GM12892 (cell line): ENCODE data around the gene DRC1.

Experiments used
- POLR2A ChIP-seq: IDR thresholded peaks from 2 replicates; pipeline ENCODE4 v1.6.1; 2011; ENCODE audit warnings: low read depth, low read length, control low read depth
- POLR2AphosphoS5 ChIP-seq: IDR thresholded peaks from 2 replicates; pipeline ENCODE4 v1.6.1; 2011; ENCODE audit warnings: low read depth, low read length, control low read depth
- TAF1 ChIP-seq: IDR thresholded peaks from 2 replicates; pipeline ENCODE4 v1.6.1; 2011; ENCODE audit warnings: low read depth, mild to moderate bottlenecking, control low read depth, low read length, borderline replicate concordance

DNA sequence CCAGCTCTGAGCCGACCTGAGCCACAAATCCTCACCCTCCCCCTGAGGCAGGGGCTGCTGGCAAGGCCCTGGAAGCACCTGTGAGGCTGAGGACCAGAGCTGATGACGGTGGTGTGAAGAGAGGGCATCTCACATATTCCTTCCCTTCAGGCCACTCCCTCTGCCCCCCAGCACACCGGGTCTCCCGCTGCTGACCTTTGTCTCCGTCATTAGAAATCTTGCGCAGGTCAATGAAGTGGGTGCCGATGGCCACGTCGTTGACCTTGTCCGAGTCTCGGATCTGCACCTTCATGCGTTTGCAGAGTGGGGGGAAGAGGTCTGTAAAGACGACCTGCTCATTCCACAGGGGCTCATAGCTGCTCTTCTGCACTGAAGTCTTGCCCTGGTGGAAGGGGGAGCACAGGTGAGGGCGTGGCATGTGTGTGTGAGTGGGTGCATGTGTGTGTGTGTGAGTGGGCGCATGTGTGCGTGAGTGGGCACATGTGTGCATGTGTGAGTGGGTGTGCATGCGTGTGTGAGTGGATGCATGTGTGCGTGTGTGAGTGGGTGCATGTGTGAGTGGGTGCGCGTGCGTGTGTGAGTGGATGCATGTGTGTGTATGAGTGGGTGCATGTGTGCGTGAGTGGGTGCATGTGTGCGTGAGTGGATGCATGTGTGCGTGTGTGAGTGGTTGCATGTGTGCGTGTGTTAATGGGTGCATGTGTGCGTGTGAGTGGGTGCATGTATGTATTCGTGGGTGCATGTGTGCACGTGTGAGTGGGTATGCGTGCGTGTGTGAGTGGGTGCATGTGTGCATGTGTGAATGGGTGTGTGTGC, 80.7 kb downstream of the DRC1 start:
- no peak for TF ChIP-seq POLR2A
- no peak; the same call in 1 of the 2 replicates for TF ChIP-seq POLR2AphosphoS5
- no peak for TF ChIP-seq TAF1
